HFF-Myc (cell line): ENCODE results near the gene LILRA5.
"Not testable (repeated sequence)": the region's sequence is repeated elsewhere in the genome, so short reads cannot be mapped to it uniquely, and the experiment has no call there.

Source experiments
- DNase-seq: peaks from one replicate; pipeline ENCODE4 v3.0.0-alpha.2; 2011; ENCODE audit warnings: low read depth; ENCODE audit errors: extremely low read depth
- H3K4me3 ChIP-seq: replicated peaks from 2 replicates; pipeline ENCODE4 v1.5.1; 2011; ENCODE audit warnings: low read depth, mild to moderate bottlenecking, control low read depth, low read length
- TF ChIP-seq, protein P1 (sequence below): IDR thresholded peaks from 2 replicates; pipeline ENCODE4 v1.5.1; 2012; ENCODE audit warnings: mild to moderate bottlenecking, low read depth, low read length, control low read depth; ENCODE audit errors: missing control alignments

LILRA5 gene

DNA sequence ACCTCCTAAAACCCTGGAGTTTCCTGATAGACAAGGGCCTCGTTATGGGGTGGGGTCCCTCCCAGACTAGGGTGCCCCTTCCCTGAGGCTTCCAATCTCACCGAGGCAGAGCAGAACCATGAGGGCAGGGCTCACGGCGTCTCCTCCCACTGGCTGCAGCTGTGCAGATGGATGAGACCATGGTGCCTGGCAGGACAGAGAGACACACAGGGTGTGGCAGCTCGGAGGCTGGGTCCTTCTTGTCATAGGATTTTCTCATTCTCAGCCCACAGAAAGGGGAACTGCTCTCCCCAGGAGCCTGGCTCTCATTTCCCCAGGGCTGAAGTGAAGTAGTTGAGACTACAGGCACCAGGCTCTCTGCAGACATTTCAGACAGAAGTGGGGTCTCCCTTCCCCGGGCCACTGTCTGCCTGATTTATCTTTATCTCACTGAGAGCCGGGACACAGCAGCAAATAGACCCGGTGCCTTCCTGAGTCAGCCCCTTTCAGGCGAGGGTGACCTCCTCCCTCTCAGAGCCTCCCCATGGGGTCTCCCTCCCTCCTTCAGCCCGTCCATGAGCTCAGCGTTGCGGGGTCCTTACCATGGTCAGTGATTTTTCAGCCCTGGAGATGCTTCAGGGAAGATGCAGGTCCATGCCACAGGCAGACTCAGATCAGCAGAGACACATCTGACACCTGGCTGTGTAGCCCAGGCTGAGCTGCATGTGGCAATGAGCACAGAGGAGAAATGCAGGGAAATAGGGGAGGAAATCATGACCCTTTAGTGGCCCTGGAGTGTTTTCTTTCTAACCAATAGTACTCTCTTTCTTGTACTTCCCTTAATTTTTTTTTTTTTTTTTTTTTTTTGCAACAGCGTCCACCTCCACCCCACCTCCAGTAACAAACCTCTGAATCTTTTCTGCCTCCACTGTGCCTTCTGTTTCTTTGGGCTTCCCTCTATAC, at the start of gene LILRA5:
Gene LILRA5, minus strand, starts transcription at position 731 of the 942 bp plus-strand sequence. Its CDS starts 147 bp downstream, at position 584.
- no peak within 1 kb of the TSS for H3K4me3 ChIP-seq
- DNase-seq, result no peak

DNA sequence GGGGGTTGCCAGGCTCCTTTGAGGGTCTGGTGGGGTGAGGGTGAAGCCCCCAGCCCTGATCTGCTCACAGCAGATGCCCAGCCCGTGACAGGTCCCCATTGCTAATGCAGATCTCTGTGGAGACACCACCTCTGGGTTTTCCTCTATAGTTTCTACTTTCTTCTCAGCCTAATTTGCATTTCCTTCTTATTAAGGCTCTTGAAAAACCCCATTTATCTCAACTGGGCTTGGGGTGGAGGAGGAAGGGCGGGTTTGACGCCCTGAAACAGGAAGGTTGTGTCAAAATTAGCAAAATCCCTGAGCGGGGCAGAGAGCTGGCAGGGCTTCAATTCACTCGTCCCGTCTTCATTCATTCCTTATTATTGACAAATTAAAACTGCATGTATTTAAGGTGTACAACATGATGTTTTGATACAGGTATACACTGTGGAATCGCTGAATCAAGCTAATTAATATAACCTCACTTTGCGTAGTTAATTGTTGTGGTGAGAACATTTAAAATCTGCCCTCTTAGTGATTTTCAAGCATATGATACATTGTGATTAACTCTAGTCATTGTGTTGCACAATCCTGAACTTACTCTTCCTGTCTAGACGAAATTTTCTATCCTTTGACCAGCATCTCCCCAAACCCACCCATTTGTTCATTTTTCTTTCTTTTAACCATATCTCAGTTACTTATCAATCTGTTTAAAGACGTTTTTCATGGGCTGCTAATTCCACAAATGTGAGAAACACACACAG, 48.9 kb upstream of the LILRA5 start:
- H3K4me3 ChIP-seq, DNase-seq: not testable (repeated sequence)

More for the DNA sequence above, at the start of gene LILRA5:
- TF ChIP-seq, protein P1, sequence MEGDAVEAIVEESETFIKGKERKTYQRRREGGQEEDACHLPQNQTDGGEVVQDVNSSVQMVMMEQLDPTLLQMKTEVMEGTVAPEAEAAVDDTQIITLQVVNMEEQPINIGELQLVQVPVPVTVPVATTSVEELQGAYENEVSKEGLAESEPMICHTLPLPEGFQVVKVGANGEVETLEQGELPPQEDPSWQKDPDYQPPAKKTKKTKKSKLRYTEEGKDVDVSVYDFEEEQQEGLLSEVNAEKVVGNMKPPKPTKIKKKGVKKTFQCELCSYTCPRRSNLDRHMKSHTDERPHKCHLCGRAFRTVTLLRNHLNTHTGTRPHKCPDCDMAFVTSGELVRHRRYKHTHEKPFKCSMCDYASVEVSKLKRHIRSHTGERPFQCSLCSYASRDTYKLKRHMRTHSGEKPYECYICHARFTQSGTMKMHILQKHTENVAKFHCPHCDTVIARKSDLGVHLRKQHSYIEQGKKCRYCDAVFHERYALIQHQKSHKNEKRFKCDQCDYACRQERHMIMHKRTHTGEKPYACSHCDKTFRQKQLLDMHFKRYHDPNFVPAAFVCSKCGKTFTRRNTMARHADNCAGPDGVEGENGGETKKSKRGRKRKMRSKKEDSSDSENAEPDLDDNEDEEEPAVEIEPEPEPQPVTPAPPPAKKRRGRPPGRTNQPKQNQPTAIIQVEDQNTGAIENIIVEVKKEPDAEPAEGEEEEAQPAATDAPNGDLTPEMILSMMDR, result no peak

DNA sequence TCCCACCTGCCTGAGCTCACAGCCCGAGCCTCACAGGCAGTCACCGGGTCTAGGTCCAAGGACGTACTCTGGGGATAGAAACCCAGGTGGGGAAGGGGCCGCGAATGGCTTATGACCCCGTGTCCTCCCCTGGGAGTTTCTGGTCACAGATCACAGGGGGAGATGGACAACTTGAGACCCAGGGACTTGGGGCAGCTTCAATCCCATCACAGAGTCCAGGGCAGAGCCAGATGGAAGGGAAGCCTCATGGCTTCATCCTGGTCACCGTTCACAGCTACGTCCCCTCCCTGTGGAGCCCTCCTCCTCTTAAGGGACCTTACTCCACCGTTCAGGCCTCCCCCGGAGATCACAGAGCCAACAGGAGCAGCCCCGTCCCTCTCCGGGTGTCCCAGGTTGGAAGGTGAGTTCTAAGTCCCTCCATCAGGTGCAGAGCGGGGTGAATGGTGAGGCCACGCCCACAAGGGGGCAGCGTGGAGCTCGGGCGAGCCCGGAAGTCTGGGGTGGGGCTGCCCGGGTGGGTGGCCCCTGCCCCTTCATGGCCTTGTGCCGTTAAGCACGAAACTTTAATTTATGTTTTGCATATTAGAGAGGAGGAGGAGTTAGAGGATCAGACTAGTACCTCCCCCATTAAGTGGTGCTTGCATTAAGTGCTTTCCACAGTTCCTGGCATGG, 46.3 kb upstream of the LILRA5 start:
- DNase-seq, H3K4me3 ChIP-seq: not testable (repeated sequence)

DNA sequence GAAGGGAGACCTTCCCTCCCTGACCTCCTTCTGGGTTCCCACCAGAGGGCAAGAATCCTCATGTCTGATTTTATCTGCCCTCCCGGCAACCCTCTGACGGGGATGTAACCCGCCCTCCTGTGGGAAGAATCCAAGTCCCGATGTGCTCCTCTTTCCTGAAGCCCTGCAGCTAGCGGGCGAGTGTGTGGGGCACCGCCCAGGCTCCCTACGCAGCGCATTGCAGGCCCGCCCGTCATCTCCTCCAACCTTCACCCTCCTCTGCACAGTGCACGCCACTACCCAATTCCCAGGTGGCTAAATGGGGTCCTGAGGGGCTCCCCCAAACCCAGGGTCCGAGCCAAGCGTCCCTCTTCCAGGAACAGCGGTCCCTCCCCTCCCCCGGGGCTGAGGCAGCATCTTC, 44.4 kb upstream of the LILRA5 start:
- DNase-seq, result no peak
- TF ChIP-seq, protein P1, result no peak
- no peak overlapping the region for H3K4me3 ChIP-seq

DNA sequence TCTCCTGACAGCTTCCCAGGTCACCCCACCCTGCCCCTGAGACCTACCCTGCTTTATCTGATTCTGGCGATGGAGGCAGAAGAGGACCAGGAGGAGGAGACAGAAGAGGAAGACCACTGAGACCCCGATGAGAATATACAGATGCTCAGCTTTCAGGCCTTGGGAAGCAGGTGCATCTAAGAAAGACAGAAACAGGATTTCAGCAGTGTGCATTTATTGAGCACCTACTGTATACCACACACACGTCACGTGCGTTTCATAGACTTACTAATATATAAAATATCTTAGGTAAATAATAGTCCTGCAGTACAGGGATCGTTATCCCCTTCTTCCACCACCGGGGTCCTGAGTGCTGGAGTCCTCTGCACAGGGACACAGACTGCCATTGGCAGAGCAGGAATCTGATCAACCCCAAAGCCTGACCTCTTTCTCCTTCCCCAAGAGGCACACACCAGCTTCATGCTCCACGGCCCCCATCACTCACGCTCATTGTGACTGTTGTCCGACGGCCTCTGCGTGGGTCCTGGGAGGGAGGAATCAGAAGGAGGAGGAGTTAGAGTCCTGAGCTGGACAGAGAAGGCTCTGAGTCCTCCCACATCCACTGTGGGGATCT, 43.6 kb upstream of the LILRA5 start:
- no peak for DNase-seq
- no peak overlapping the region for H3K4me3 ChIP-seq
- TF ChIP-seq, protein P1, result no peak

DNA sequence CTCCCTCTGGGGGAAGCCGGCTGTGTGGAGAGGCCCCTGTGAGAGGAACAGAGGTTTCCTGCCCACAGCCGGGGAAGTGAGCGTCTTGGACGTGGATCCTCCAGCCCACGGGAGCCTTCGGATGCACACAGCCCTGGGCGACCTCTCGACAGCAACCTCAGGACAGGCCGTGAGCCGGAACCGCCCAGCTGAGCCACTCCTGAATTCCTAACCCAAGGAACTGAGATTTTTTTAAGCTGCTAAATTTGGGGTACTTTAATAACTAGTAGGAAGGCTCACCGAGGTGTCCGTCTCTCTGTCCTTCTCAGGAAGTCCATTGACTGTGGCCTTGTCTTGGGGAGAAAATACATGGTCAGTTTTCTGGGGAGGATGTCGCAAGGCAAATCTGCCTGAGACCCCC, 42.7 kb upstream of the LILRA5 start:
- TF ChIP-seq, protein P1, result no peak
- H3K4me3 ChIP-seq, result no peak overlapping the region
- DNase-seq, result no peak

DNA sequence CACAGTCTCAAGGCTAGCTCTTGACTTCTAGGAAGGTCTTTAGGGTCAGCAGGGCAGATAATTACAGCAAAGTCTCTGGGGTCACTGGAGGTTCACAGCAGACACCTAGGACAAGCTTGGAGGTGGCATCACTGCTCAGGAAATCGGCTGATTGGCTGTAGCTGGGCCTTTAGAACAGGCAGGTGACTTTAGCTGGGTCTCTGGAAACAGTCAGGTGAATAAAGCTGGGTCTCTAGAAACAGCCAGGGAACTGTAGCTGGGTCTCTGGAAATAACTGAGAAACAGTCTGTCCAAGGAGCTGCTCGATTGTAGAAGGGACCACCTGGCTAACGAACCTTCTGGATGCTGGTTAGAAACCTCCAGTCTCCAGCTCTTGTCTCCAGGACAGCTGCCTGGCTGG, 41.8 kb upstream of the LILRA5 start:
- no peak overlapping the region for H3K4me3 ChIP-seq
- DNase-seq, result no peak
- TF ChIP-seq, protein P1, result no peak
